ENCODE measurements around the gene THSD7A. TPM values are rescaled to one million over a fixed set of nuclear protein-coding genes. Genes with fewer than 3 reads are reported as not detected.

The THSD7A gene
- total RNA-seq, 1 donor from 2014 or later, result 3.5 TPM

- no peak for FAIRE-seq
- Histone ChIP-seq H2AFZ (ENCODE audit: low read depth, low read length) (no peak overlapping the region), H3K79me2 (ENCODE audit: insufficient read depth, low read length) (no peaks in the 10 kb centered on the region), H4K20me1 (ENCODE audit: insufficient read depth, low read length) (no peaks in the 10 kb centered on the region), H3K4me2 (ENCODE audit: low read length) (no peak overlapping the region), H3K9ac (ENCODE audit: low read length) (no peak overlapping the region), H3K9me3 (ENCODE audit: insufficient read depth, low read depth, low read length) (no peaks in the 10 kb centered on the region), H3K4me3 (ENCODE audit: insufficient read depth, low read depth, low read length) (no peak overlapping the region), H3K27ac (ENCODE audit: low read depth, low read length) (no peak overlapping the region), H3K27me3 (ENCODE audit: insufficient read depth, low read length) (no peaks in the 10 kb centered on the region), H3K36me3 (ENCODE audit: insufficient read depth, low read length) (no peaks in the 10 kb centered on the region), H3K4me1 (ENCODE audit: insufficient read depth, low read length) (no peaks in the 10 kb centered on the region)
- DNase-seq (ENCODE audit: low read depth), result no peak
- TF ChIP-seq, protein P1, sequence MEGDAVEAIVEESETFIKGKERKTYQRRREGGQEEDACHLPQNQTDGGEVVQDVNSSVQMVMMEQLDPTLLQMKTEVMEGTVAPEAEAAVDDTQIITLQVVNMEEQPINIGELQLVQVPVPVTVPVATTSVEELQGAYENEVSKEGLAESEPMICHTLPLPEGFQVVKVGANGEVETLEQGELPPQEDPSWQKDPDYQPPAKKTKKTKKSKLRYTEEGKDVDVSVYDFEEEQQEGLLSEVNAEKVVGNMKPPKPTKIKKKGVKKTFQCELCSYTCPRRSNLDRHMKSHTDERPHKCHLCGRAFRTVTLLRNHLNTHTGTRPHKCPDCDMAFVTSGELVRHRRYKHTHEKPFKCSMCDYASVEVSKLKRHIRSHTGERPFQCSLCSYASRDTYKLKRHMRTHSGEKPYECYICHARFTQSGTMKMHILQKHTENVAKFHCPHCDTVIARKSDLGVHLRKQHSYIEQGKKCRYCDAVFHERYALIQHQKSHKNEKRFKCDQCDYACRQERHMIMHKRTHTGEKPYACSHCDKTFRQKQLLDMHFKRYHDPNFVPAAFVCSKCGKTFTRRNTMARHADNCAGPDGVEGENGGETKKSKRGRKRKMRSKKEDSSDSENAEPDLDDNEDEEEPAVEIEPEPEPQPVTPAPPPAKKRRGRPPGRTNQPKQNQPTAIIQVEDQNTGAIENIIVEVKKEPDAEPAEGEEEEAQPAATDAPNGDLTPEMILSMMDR (IDR thresholded peaks at IDR 0.05; ENCODE audit: insufficient read depth, low read depth, low read length), result no peak
- no peak for TF ChIP-seq EZH2 (IDR thresholded peaks at IDR 0.05; ENCODE audit: insufficient read depth, low read length)
- Mint-ChIP-seq H3K27me3 (ENCODE audit: low read depth, unreplicated experiment) (no peaks in the 10 kb centered on the region), H3K4me1 (ENCODE audit: low read depth, unreplicated experiment) (no peaks in the 10 kb centered on the region), H3K36me3 (ENCODE audit: low read depth, unreplicated experiment) (no peaks in the 10 kb centered on the region), H3K9me3 (ENCODE audit: unreplicated experiment) (no peaks in the 10 kb centered on the region), H3K27ac (ENCODE audit: unreplicated experiment) (no peak overlapping the region), H3K4me3 (ENCODE audit: unreplicated experiment) (no peak overlapping the region)
Measured at GRCh38 chr7:11633310-11633709, 198.7 kb downstream of the THSD7A start.

- H3K4me3 ChIP-seq (ENCODE audit: insufficient read depth, low read depth, low read length), result no peak overlapping the region
- no peaks in the 10 kb centered on the region for H3K79me2 ChIP-seq (ENCODE audit: insufficient read depth, low read length)
- no peaks in the 10 kb centered on the region for H3K27me3 ChIP-seq (ENCODE audit: insufficient read depth, low read length)
- FAIRE-seq (no peak), DNase-seq (ENCODE audit: low read depth) (no peak)
- H3K4me2 ChIP-seq (ENCODE audit: low read length), result no peak overlapping the region
- no peak overlapping the region for H3K27ac Mint-ChIP-seq (ENCODE audit: unreplicated experiment)
- H4K20me1 ChIP-seq (ENCODE audit: insufficient read depth, low read length), result no peaks in the 10 kb centered on the region
- H3K9ac ChIP-seq (ENCODE audit: low read length), result no peak overlapping the region
- no peak for TF ChIP-seq EZH2 (IDR thresholded peaks at IDR 0.05; ENCODE audit: insufficient read depth, low read length)
- TF ChIP-seq, protein P1 (IDR thresholded peaks at IDR 0.05; ENCODE audit: insufficient read depth, low read depth, low read length), result no peak
- H3K36me3 Mint-ChIP-seq (ENCODE audit: low read depth, unreplicated experiment), result no peaks in the 10 kb centered on the region
- H3K4me1 Mint-ChIP-seq (ENCODE audit: low read depth, unreplicated experiment), result peaks cover 3% of the 10 kb centered on the region
- no peak overlapping the region for H3K27ac ChIP-seq (ENCODE audit: low read depth, low read length)
- H3K36me3 ChIP-seq (ENCODE audit: insufficient read depth, low read length), result no peaks in the 10 kb centered on the region
- no peaks in the 10 kb centered on the region for H3K27me3 Mint-ChIP-seq (ENCODE audit: low read depth, unreplicated experiment)
- H2AFZ ChIP-seq (ENCODE audit: low read depth, low read length), result no peak overlapping the region
- H3K4me1 ChIP-seq (ENCODE audit: insufficient read depth, low read length), result no peaks in the 10 kb centered on the region
- H3K4me3 Mint-ChIP-seq (ENCODE audit: unreplicated experiment), result no peak overlapping the region
- H3K9me3 ChIP-seq (ENCODE audit: insufficient read depth, low read depth, low read length), result no peaks in the 10 kb centered on the region
- no peaks in the 10 kb centered on the region for H3K9me3 Mint-ChIP-seq (ENCODE audit: unreplicated experiment)
Measured at GRCh38 chr7:11630355-11630754, 201.6 kb downstream of the THSD7A start.

DNA sequence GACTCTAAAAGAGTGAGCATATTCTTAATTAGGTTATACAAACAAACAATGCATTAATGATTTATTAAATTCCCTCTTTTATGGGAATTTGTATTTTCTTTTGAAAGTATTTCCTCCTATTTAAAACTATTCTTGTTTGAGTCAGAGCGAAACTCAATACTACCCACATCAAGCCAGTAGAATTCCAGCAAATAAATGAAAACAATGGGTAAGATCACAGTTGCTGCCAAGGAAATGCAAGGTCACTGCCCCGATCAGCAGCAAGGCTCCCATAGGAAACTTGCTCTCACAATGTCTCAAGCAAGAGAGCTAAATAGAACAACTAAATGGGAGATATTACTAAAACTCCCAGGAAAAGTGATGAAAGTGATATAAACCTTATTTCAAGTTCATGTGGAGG, 206.3 kb downstream of the THSD7A start:
- Histone ChIP-seq H3K4me2 (ENCODE audit: low read length) (no peak overlapping the region), H3K4me3 (ENCODE audit: insufficient read depth, low read depth, low read length) (no peak overlapping the region), H3K36me3 (ENCODE audit: insufficient read depth, low read length) (no peaks in the 10 kb centered on the region), H3K27ac (ENCODE audit: low read depth, low read length) (no peak overlapping the region), H3K9me3 (ENCODE audit: insufficient read depth, low read depth, low read length) (no peaks in the 10 kb centered on the region), H2AFZ (ENCODE audit: low read depth, low read length) (no peak overlapping the region), H3K27me3 (ENCODE audit: insufficient read depth, low read length) (no peaks in the 10 kb centered on the region), H4K20me1 (ENCODE audit: insufficient read depth, low read length) (no peaks in the 10 kb centered on the region), H3K4me1 (ENCODE audit: insufficient read depth, low read length) (no peaks in the 10 kb centered on the region), H3K79me2 (ENCODE audit: insufficient read depth, low read length) (no peaks in the 10 kb centered on the region), H3K9ac (ENCODE audit: low read length) (no peak overlapping the region)
- no peaks in the 10 kb centered on the region for H3K9me3 Mint-ChIP-seq (ENCODE audit: unreplicated experiment)
- no peak overlapping the region for H3K4me3 Mint-ChIP-seq (ENCODE audit: unreplicated experiment)
- H3K27ac Mint-ChIP-seq (ENCODE audit: unreplicated experiment), result no peak overlapping the region
- H3K27me3 Mint-ChIP-seq (ENCODE audit: low read depth, unreplicated experiment), result no peaks in the 10 kb centered on the region
- H3K36me3 Mint-ChIP-seq (ENCODE audit: low read depth, unreplicated experiment), result no peaks in the 10 kb centered on the region
- FAIRE-seq (no peak), DNase-seq (ENCODE audit: low read depth) (peak; percentile 17)
- no peak for TF ChIP-seq EZH2 (IDR thresholded peaks at IDR 0.05; ENCODE audit: insufficient read depth, low read length)
- TF ChIP-seq, protein P1 (IDR thresholded peaks at IDR 0.05; ENCODE audit: insufficient read depth, low read depth, low read length), result no peak
- H3K4me1 Mint-ChIP-seq (ENCODE audit: low read depth, unreplicated experiment), result peaks cover 5% of the 10 kb centered on the region
